GM19099 (cell line): ENCODE data around the gene CSF1R.

ENCODE experiments used
- POLR2A ChIP-seq: IDR thresholded peaks from 3 replicates; pipeline ENCODE4 v1.6.1; 2011; ENCODE audit warnings: low read depth; ENCODE audit not compliant: insufficient read length; ENCODE audit errors: extremely low read depth

CSF1R gene

GRCh38 chr5:150114102-150114641, 27.8 kb upstream of the CSF1R start:
- no peak for TF ChIP-seq POLR2A

DNA sequence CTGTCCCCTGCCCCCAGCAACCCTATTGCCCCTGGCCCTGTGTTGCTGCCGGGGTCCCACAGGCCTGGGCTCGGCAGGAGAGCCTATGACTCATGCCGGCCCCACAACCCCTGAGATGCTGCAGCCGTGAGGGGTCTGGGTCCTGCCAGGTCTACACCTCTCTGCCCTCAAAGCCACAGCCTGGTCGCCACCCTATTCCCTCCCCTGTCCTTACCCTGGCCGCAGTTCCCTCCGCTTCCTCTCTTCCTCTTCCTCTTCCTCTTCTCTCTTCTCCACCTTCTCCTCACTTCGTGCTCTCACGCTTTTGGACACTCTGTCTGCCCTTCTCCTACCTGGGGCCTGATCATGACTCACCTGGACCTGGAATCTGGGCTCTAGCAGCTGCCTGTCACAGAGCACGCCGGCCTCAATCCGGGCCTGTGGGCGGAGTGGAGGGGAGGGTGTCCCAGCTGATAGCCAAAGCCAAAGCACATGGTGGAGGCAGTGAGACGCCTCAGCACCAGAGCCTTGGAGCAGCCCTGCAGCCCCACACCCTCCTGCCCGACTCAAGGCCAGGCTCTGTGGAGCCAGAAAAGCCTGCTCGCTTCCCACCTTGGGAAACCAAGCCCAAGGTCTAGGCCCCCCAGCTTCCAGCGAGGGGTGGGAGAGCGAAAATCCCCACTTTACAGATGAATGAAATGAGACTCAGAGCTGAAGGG, 26.8 kb upstream of the CSF1R start:
- TF ChIP-seq POLR2A: no peak

GRCh38 chr5:150112201-150113046, 26.1 kb upstream of the CSF1R start:
- TF ChIP-seq POLR2A: no peak

GRCh38 chr5:150111122-150111521, 24.8 kb upstream of the CSF1R start:
- no peak for TF ChIP-seq POLR2A

DNA sequence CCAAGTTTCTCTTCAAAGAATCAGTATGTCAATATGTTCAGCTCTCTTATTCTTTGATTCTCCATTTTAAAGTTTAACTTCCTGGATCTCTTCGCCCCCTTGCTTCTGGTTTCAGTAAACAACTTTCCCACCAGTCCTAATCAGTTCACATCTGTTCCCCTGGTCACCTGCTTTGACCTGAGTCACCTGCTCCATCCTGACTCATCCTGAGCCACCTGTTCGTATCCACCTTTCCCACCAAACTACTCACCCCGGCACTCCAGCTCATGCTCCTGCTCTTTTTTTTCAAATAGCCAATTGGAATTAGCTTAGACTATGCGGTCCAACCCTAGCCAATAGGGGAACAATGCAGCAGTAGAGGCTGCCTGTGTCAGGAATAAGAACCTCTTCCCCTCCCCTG, 23.6 kb upstream of the CSF1R start:
- TF ChIP-seq POLR2A: no peak

GRCh38 chr5:150108711-150109514, 22.6 kb upstream of the CSF1R start:
- no peak for TF ChIP-seq POLR2A

DNA sequence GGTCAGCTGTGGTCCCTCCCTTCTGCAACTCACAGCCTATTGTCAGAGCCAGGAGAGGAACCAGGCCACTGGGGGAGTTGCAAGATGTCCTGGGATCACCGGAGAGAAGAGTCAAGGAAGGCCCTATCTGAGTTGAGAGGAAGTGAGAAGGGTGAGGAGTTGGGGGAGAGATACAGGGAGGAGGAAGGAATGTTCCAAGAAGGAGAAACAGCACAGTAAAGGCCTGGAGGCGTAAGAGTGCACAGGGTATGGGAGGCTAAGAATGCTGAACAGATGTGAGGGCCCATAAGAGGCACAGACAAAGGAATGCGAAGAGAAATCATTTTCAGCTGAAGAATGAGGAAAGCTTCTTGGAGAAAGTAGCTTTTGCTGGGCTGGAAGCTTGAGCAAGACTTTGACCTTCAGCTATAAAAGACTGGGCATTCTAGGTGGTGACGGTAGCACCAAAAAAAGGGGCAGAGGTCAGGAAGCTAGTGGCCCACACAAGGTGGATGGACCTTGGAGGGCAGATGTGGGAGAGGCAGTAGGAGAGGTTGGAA, 21.6 kb upstream of the CSF1R start:
- no peak for TF ChIP-seq POLR2A

DNA sequence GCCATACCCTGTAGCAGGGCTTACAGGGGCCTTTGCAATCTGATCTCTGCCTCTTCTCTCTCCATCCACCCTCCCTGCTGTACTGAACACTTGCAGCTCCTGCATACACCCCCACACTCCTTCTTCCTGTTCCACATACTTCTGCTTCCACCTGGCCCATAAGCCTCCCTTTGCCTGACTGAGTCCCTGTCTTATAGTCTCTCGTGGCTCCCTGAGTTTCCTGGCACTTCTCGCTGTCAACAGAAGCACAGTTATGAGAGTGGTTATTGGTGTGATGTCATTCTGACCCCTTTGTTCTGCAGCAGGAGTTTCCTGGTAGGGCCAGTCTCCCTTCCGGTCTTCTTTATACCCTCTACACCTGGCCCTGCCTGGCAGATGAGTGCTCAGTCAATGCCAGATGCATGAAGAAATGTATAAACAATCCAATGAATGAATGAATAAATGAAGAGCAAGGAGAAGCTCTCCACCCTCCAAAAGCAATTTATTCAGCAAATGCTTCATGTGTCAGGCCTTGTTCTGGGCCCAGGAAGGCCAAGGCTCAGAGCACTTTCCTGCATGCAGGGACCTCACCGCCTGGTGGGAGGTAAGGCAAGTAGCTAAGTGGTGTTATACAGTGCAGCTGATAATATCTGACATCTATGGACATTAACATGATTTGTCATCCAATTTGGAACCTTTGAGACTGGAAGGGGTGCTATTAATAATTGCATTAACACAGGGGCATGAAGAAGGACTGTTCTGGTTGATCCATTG, 20.5 kb upstream of the CSF1R start:
- TF ChIP-seq POLR2A: no peak

DNA sequence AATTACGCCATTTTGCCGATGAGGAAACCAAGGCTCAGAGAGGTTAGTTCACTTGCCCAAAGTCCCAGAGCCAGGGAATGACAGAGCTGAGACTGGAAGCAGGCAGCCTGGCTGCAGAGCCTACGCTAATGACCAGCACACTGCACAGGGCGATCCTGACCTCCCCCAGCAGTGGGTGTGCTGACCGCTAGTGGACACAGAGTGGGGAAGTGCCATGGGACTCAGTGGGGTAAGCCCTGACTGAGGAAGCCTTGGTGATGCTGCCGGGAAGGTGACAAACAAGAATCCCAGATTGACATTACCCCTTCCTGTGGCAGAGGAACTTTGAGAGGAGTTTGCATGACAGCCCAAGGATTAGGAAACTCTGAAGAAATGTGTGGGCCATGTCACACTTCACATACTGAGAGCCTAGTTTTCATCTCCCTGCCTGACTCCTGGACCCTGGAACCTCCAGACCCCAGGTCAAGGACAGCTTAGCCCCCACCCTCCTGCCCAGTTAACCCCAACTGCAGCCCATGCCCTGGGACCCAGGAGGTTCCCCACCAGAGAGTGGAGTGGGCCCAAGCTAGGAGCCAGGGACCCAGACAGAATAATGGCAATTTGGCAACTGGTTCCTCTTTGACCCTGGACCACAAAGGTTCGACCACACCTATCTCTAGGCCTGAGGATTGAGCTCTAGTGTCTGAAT, 19.7 kb upstream of the CSF1R start:
- TF ChIP-seq POLR2A: no peak

DNA sequence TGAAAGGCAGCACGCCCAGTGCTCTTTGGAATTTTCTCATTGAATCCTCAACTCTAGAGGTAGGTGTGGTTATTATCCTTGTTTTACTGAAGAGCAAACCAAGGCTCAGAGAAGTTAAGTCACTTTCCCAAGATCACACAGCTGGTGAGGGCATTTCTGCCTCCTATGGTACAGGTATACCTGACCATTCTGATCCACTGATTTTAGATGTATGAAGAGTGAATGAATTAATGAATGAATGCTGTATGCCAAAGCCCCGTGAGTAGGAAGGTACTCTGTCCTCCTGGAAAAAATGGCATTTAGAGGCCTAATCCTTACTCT, 18.2 kb upstream of the CSF1R start:
- no peak for TF ChIP-seq POLR2A

GRCh38 chr5:150103678-150104549, 17.6 kb upstream of the CSF1R start:
- TF ChIP-seq POLR2A: no peak

DNA sequence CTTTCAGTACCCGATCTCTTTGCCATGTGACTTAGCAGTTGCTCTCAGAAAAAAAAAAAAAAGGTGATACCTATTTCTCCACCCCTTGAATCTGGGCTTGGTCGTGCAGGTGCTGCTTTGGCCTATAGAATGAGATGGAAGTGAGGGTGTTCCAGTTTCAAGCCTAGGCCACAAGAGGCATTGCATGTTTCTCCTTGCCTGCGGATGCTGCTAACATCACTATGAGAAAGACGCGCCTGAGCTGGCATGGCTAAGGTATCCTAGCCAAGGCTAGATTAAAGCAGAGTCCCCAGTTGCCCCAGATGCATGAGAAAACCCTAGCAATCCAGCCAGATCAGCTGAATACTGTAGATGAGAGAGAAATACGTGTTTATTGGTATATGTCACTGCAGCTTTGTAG, 14.7 kb upstream of the CSF1R start:
- TF ChIP-seq POLR2A: no peak

DNA sequence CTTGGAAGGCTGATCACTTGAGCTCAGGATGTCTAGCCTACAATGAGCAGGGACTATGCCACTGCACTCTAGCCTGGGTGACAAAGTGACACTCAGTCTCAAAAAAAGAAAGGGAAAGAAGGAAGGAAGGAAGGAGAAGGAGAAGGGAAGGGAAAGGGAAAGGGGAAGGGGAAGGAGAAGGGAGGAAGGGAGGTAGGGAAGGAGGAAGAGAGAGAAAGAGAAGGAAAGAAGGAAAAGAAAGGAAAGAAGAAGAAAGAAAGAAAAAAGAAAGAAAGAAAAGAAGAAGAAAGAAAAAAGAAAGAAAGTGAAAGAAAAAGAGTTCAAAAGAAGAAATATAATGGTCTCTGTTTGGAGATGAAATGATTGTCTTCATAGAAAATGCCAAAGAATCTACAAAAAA, 10.8 kb upstream of the CSF1R start:
- TF ChIP-seq POLR2A: no peak
